Neuronal stem cell (in vitro differentiated cells): ENCODE measurements around the gene TMEM208. TPM values are rescaled to one million over a fixed set of nuclear protein-coding genes. Genes with fewer than 3 reads are reported as not detected.

Experiments
- DNase-seq: peaks from one replicate; pipeline ENCODE4 v3.0.0-alpha.2; 2013; ENCODE audit warnings: low spot score
- H2AFZ ChIP-seq: one replicate; pipeline ENCODE4 v1.6.1; 2013; ENCODE audit warnings: mild to moderate bottlenecking, low read length, inconsistent platforms
- H2AK5ac ChIP-seq: 2 replicates; pipeline ENCODE4 v1.6.1; 2013; ENCODE audit warnings: low read depth, mild to moderate bottlenecking, inconsistent platforms, low read length, moderate library complexity, mixed read lengths
- H2BK120ac ChIP-seq: 2 replicates; pipeline ENCODE4 v1.6.1; 2013; ENCODE audit warnings: low read depth, mild to moderate bottlenecking, inconsistent platforms, low read length, moderate library complexity, mixed read lengths
- H2BK12ac ChIP-seq: one replicate; pipeline ENCODE4 v1.6.1; 2013; ENCODE audit warnings: low read length, inconsistent platforms
- H2BK15ac ChIP-seq: 2 replicates; pipeline ENCODE4 v1.6.1; 2013; ENCODE audit warnings: mild to moderate bottlenecking, low read length, inconsistent platforms, mixed read lengths
- H2BK5ac ChIP-seq: one replicate; pipeline ENCODE4 v1.6.1; 2013; ENCODE audit warnings: inconsistent platforms, mild to moderate bottlenecking, low read length, moderate library complexity
- H3K14ac ChIP-seq: one replicate; pipeline ENCODE4 v1.6.1; 2013; ENCODE audit warnings: low read length, inconsistent platforms
- H3K18ac ChIP-seq: 2 replicates; pipeline ENCODE4 v1.6.1; 2013; ENCODE audit warnings: low read length, inconsistent platforms
- H3K23ac ChIP-seq: 2 replicates; pipeline ENCODE4 v1.6.1; 2013; ENCODE audit warnings: low read depth, mild to moderate bottlenecking, mixed read lengths, low read length, inconsistent platforms; ENCODE audit not compliant: poor library complexity
- H3K27ac ChIP-seq: replicated peaks from 3 replicates; pipeline ENCODE4 v1.5.1; 2013; ENCODE audit warnings: low read length, inconsistent platforms
- H3K27me3 ChIP-seq, 3 experiments: 2 replicates each; pipeline ENCODE4 v1.6.1; 2013; ENCODE audit warnings: low read length in 3 of 3, mild to moderate bottlenecking in 2 of 3, inconsistent platforms in 1 of 3, low read depth in 1 of 3, mixed read lengths in 1 of 3, moderate library complexity in 1 of 3; ENCODE audit not compliant: control insufficient read depth in 3 of 3, insufficient read depth in 3 of 3
- H3K36me3 ChIP-seq, 2 donors: replicated peaks in 1 of 2; 2 replicates each; pipeline ENCODE4 v1.6.1; 2013; ENCODE audit warnings: low read length in 2 of 2; ENCODE audit not compliant: control insufficient read depth in 2 of 2, insufficient read depth in 2 of 2
- H3K4ac ChIP-seq: 2 replicates; pipeline ENCODE4 v1.6.1; 2013; ENCODE audit warnings: inconsistent platforms, mild to moderate bottlenecking, low read length, moderate library complexity
- H3K4me1 ChIP-seq, 2 donors: 1 replicate in 1 of 2; 2 replicates in 1 of 2; pipeline ENCODE4 v1.6.1; 2013; ENCODE audit warnings: low read length in 2 of 2, low read depth in 1 of 2; ENCODE audit not compliant: control insufficient read depth in 2 of 2, insufficient read depth in 1 of 2
- H3K4me2 ChIP-seq: one replicate; pipeline ENCODE4 v1.6.1; 2013; ENCODE audit warnings: mild to moderate bottlenecking, low read length, inconsistent platforms; ENCODE audit not compliant: insufficient read depth, poor library complexity, severe bottlenecking
- H3K4me3 ChIP-seq, 2 donors: 2 replicates each; pipeline ENCODE4 v1.5.1; 2013; ENCODE audit warnings: low read length in 2 of 2, mild to moderate bottlenecking in 2 of 2, inconsistent platforms in 1 of 2, moderate library complexity in 1 of 2
- H3K79me1 ChIP-seq: one replicate; pipeline ENCODE4 v1.6.1; 2013; ENCODE audit warnings: low read depth, mild to moderate bottlenecking, inconsistent platforms, low read length, moderate library complexity
- H3K9ac ChIP-seq: one replicate; pipeline ENCODE4 v1.6.1; 2013; ENCODE audit warnings: mild to moderate bottlenecking, low read depth, low read length, inconsistent platforms; ENCODE audit not compliant: poor library complexity
- H3K9me3 ChIP-seq, 2 donors: replicated peaks in 1 of 2; 2 replicates each; pipeline versions ENCODE3 to v1.6.1; 2013; ENCODE audit warnings: low read length in 2 of 2, mild to moderate bottlenecking in 2 of 2, inconsistent platforms in 1 of 2, low read depth in 1 of 2, mixed read lengths in 1 of 2, moderate library complexity in 1 of 2; ENCODE audit not compliant: control insufficient read depth in 2 of 2, insufficient read depth in 1 of 2
- H4K8ac ChIP-seq: one replicate; pipeline ENCODE4 v1.6.1; 2013; ENCODE audit warnings: low read depth, mild to moderate bottlenecking, inconsistent platforms, low read length, moderate library complexity
- H4K91ac ChIP-seq: one replicate; pipeline ENCODE4 v1.6.1; 2013; ENCODE audit warnings: low read length, low read depth, mild to moderate bottlenecking, inconsistent platforms; ENCODE audit not compliant: poor library complexity
- WGBS, 2 donors: extraction: QIAGEN DNeasy Blood & Tissue Kit; methylation state at CpG; one replicate each; pipeline ENCODE4 v1.1.7; 2013; ENCODE audit warnings: missing lambda C conversion rate in 2 of 2, mixed read lengths in 1 of 2; ENCODE audit not compliant: insufficient read length in 2 of 2, insufficient replicate concordance in 1 of 2; ENCODE audit errors: extremely low coverage in 2 of 2; 5-methylcytosine and 5-hydroxymethylcytosine counted together
- polyA plus RNA-seq, 2 experiments: library from polyadenylated mRNA; stranded (reverse); fragments of 200-250 nt; gene quantifications; one replicate each; pipeline ENCODE4 v1.2.3, GENCODE V29; 2013

The TMEM208 gene
- polyA plus RNA-seq (2013, experiment 1 of 2): 22.6 TPM
- 21.1 TPM for polyA plus RNA-seq (2013, experiment 2 of 2)

DNA sequence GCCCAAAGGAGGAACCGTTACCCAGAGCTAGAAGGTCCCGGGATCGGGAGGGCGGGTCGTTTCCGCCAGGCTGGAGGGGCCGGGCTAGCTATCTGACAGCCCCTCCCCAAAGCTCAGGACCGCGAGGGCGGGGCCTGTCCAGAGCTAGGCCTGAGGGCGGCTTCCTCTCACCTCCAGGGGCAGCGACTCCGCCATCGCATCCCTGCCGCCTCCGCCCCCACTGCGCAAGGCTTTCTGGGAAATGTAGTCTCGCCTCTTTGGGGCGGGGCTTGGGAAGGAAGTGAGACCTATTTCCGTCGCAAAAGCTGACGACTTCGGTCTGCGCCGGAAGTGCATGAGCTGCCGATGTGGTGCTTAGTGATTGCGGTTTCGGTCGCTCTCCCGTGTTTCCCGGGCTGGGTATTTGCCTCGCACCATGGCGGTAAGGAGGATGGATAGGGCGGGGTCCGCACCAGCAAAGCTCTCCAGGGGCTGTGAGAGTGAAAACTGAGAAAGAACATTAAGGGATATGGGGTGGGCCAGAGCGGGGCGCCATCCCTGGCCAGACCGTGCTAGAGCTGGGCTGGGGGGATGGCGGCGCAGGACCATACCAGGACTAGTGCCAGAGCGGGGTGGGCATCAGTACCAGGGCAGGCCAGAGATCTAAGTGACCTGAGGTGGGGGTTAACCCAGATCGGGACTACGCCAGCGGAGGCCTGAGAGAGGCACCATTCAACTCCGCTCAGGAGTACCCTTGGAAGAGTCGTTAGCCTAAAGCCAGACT, at the start of gene TMEM208:
TMEM208 (plus strand) TSS at position 327 of the 763 bp plus-strand sequence; CDS start at position 416, 89 bp downstream.
- WGBS, 2 donors: no CpG with 5 or more reads among the region's 46 CpGs
- Histone ChIP-seq H3K9me3 (no peaks in the 10 kb centered on the region), H3K18ac (peak within 1 kb of the TSS; percentile 94), H4K8ac (no peak within 1 kb of the TSS), H2BK120ac (no peak within 1 kb of the TSS), H3K27ac (no peak within 1 kb of the TSS), H3K9ac (peak within 1 kb of the TSS; percentile 88), H3K79me1 (peaks cover 7% of the 10 kb centered on the region), H3K14ac (peak within 1 kb of the TSS; percentile 42), H3K23ac (peak within 1 kb of the TSS; percentile 45), H3K4me2 (peak within 1 kb of the TSS; percentile 92), H3K4me1 (peaks cover 10 to 13% of the 10 kb centered on the region in 2 donors), H2AK5ac (no peak within 1 kb of the TSS), H2BK15ac (no peak within 1 kb of the TSS), H3K4me3 (peak within 1 kb of the TSS; percentile 80 to 97), H4K91ac (no peak within 1 kb of the TSS), H3K27me3 (peaks cover 0 to 2% (median 0%) of the 10 kb centered on the region in 3 experiments), H2BK12ac (no peak within 1 kb of the TSS), H2BK5ac (peak within 1 kb of the TSS; percentile 4), H3K4ac (no peak within 1 kb of the TSS), H2AFZ (peak within 1 kb of the TSS; percentile 91), H3K36me3 (peaks cover 28 to 47% of the 10 kb centered on the region in 2 donors)
- DNase-seq: peak; percentile 99

DNA sequence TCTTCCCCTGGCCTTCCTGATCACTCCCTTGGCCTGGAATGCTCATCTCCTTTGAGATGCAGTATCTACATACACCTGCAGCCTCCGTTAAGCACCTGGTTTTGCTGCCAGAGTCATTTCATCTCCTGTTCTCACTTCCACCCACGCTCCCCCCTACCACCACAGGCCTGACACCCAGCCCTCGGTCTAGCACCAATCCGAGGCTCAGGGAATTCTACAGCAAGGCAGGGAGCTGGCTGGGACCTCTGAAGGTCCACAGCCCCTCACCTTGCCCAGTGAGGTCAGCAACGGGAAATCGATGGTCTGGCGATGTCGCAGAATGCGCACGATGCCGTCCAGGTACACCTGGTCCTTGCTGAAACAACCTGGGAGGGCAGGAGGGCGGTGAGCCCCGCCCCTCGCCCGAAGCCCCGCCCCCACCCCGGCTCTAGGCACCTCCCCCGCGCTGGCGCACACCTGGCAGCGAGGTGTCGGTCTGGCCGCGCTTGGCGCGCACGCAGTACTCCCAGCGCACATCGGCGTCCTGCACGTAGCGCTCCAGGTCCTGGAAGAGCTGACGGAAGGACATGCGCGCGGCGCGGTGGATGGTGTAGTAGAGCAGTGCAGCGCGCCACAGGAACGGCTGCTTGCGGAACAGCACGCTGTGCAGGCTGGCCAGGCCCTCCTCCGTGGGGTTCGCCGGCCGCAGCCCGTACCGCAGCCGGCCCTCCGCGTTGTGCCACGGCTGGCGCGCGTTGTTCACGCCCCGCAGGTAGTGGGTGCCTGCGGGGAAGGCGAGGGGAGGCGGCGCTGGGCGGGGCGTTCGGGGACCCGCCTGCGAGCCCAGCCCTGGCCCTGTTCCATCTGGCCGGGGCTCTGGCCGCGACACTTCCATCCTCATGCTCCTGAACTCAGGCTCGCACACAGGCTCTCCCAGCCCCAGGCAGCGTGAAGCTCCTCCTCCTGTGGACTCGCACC, 48.9 kb upstream of the TMEM208 start:
- H3K4me1 ChIP-seq: peaks cover 16 to 18% of the 10 kb centered on the region in 2 donors
- DNase-seq: no peak
- peaks cover 2 to 19% of the 10 kb centered on the region in 2 donors for H3K36me3 ChIP-seq
- H3K79me1 ChIP-seq: no peaks in the 10 kb centered on the region
- no peak overlapping the region for H2BK5ac ChIP-seq
- peak overlapping the region; percentile 88 for H3K9ac ChIP-seq
- H3K27me3 ChIP-seq: peaks cover 8 to 67% (median 9%) of the 10 kb centered on the region in 3 experiments
- no CpG with 5 or more reads among the region's 73 CpGs for WGBS, 2 donors
- H3K18ac ChIP-seq: peak overlapping the region; percentile 80
- H3K14ac ChIP-seq: no peak overlapping the region
- H2BK15ac ChIP-seq: no peak overlapping the region
- no peak overlapping the region for H2AK5ac ChIP-seq
- H2BK12ac ChIP-seq: no peak overlapping the region
- no peak overlapping the region for H4K8ac ChIP-seq
- H4K91ac ChIP-seq: no peak overlapping the region
- H2AFZ ChIP-seq: no peak overlapping the region
- peak overlapping the region; percentile 59 for H3K23ac ChIP-seq
- H3K4me3 ChIP-seq: peak overlapping the region in 1 of 2 donors; percentile 74
- no peak overlapping the region for H2BK120ac ChIP-seq
- H3K4me2 ChIP-seq: peak overlapping the region; percentile 77
- H3K9me3 ChIP-seq: no peaks in the 10 kb centered on the region
- no peak overlapping the region for H3K27ac ChIP-seq
- no peak overlapping the region for H3K4ac ChIP-seq

DNA sequence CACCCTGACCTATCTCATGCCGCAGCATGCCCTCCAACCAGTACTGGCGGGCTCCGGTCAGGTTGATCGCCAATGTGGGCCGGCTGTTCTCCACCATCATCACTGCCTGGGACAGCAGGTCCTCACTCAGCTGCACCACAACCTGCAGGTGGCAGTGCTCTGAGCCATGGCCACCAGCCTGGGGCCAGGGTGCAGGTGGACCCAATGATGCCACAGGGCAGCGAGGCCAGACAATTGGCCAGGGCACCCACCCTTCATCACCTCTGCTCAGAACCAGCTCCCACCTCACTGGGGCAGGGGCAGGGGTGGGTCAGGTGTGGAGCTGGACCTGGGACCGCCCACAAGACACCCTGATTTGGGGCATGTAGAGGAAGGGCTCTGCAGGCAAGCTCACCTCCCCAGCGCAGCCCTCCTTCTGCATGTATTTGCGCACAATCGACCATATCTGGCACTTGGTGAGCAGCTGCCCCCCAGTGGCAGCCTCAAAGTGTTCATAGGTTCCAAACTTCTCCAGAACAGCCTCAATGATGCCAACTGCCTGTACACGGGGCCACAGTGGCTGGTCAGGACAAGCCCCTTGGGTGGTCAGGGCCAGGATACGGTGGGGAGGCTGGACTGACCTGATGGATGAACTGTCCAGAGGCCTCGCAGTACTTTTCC, 47.4 kb upstream of the TMEM208 start:
- Histone ChIP-seq H4K91ac (no peak overlapping the region), H2BK5ac (no peak overlapping the region), H2BK15ac (no peak overlapping the region), H2BK120ac (no peak overlapping the region), H3K79me1 (peaks cover 3% of the 10 kb centered on the region), H3K36me3 (peaks cover 2 to 19% of the 10 kb centered on the region in 2 donors), H3K9ac (peak overlapping the region; percentile 30), H2AK5ac (no peak overlapping the region), H3K4ac (no peak overlapping the region), H3K4me3 (no peak overlapping the region), H2BK12ac (no peak overlapping the region), H3K14ac (no peak overlapping the region), H4K8ac (no peak overlapping the region), H2AFZ (no peak overlapping the region), H3K23ac (no peak overlapping the region), H3K18ac (peak overlapping the region; percentile 13), H3K9me3 (no peaks in the 10 kb centered on the region), H3K27me3 (peaks cover 0 to 57% (median 5%) of the 10 kb centered on the region in 3 experiments), H3K4me1 (peaks cover 12 to 16% of the 10 kb centered on the region in 2 donors), H3K4me2 (no peak overlapping the region), H3K27ac (no peak overlapping the region)
- DNase-seq: no peak
- WGBS, 2 donors: no CpG with 5 or more reads among the region's 13 CpGs
